Smooth muscle cell of the brain vasculature (primary cell): ENCODE data around the gene ARL2.
A peak's percentile ranks its signal among the peaks of the same experiment; 100 is the strongest.
"Not testable (repeated sequence)": the region's sequence is repeated elsewhere in the genome, so short reads cannot be mapped to it uniquely, and the experiment has no call there.

Experiments used
- DNase-seq: peaks from one replicate; pipeline ENCODE4 v3.0.0-alpha.2; 2012; ENCODE audit warnings: low read depth, low spot score

The ARL2 gene

DNA sequence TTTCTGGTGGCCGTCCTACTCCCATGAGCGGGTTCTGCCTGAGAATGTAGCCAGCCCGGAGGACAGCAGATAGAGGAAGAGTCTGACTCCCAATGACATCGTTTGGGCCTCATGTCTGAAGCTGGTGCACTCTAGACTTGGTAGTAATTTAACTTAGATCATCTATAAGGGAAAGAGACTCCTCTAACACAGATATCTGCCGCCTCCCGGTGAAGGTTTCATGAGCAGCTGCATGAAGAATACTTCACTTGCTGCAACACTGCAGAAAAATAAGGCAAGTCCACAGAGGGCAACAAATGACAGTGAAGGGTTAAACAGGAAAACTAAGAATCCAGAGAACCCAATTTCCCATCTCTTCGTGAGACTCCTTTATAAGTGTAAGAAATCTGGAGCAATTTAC, 5.9 kb upstream of the ARL2 start:
- no peak for DNase-seq

DNA sequence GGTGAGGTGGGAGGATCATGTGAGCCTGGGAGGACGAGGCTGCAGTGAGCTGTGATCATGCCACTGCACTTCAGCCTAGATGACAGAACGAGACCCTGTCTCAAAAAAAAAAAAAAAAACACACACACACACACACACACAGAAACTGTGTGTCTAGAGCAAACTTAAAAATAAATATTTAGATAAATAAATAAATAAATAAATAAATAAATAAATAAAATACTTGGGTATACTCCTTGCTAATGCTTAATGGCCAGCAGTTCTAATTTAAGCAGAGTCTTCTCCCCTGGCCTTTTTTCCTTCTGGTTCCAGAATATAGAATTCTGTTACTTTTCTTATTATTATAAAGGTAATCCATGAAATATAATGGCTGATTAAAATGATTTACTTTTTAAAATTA, 5.1 kb upstream of the ARL2 start:
- DNase-seq, result no peak

DNA sequence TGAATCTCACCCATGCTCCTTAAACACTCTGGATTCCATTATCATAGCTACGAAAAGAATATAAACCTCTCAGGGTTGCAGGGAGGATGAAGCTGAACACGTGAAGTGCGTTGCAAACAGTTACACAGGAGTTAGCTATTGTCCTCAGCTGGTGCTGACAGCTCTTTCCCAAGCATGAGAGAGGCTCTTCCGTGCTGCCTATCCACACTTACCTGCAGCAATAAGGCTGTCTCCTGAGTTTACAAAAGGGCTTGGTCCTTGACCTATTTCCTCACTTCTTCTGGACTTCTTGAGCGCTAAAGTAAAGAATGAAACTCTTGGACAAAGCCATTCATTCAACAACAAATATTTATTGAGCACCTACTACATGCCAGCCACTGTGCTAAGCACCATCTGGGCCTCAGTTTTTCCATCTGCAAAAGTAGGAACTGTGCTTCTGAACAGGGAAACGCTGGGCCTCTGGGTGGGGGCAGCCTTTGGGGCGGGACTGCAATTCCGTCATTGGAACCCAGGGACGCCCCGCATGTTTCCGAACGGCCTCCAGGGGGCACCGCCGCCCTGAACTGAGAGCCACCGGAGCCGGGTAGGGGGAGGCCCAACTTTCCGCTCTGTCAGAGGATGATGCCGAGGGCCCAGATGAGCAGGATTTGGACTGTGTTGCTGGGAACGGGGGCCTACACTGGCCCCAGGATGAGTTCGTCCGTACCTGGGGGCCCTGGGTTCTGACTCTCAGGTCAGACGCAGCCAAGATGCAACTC, 651 bp upstream of the ARL2 start:
- peak; percentile 72 for DNase-seq

DNA sequence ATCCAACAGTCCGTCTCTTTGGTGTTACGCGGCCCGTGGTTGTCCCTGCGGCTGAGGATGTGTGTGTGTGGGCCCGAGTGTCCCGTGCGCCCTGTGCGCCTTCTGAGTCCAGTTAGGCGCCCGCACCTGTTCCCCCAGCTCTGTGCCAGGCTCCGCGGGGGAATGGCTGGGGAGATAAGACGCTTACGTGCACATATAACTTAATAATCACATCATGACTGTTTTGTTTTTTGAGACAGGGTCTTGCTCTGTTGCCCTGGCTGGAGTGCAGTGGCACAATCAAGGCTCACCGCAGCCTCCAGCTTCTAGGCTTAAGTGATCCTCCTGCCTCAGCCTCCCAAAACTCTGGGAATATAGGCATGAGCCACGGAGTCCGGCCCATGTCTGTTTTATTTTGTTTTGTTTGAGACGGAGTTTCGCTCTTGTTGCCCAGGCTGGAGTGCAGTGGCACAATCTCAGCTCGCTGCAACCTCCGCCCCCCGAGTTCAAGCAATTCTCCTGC, 817 bp downstream of the ARL2 start:
- no peak for DNase-seq

DNA sequence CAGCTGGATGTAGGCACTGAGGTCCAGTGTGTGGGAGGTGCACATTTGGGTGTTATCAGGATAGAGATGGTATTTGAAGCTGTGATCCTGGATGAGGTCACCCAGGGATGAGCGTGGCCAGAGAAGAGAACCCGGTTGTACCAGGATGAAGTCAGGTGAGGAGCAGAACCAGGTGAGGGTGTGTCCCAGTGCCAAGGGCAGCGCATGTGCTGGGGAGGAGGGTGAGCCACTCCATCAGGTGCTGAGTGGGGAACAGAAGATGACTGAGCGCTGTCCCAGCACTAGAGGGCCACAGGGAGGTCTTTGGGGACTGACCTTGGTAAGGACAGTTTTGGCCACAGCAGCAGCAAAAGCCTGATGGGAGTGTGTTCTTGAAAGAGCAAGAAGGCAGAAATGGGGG, 2.7 kb downstream of the ARL2 start:
- no peak for DNase-seq

DNA sequence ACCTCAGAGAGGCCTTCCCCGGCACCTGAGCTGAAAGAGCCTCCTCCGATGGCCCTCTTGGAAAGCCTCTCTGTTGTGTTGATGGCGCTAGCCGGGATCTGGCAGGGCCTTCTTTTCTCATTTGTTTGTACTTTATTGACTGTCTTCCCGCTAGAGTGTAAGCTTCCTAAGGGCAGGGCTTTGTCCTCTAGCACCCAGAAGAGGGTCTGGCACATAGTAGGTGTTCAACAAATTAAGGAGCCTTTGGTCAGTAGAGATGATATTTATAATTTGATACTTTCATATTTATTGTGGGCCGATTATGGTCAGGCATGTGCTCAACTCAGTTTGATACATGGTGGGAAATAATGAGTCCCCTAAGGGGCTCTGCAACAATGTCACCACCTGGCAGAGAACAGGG, 4.0 kb downstream of the ARL2 start:
- DNase-seq, result no peak

DNA sequence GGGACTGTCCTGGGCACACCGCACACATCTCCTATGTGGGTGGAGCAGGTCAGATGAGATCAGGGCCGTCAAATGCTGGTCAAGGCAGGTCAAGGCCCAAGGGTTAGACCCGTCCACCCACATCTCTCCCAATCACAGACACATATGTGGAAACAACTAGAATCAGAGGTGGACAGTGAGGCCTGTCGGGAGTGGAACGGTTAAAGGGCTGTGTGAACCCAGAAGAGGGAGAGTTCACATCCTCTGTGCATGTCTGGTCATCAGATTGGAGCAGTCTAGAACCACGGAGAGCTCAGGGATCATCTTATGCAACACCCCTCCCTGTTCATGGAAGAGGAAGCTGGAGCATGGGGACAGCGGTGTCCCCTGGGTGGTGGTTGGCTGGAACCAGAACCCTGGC, 5.9 kb downstream of the ARL2 start:
- DNase-seq, result no peak

DNA sequence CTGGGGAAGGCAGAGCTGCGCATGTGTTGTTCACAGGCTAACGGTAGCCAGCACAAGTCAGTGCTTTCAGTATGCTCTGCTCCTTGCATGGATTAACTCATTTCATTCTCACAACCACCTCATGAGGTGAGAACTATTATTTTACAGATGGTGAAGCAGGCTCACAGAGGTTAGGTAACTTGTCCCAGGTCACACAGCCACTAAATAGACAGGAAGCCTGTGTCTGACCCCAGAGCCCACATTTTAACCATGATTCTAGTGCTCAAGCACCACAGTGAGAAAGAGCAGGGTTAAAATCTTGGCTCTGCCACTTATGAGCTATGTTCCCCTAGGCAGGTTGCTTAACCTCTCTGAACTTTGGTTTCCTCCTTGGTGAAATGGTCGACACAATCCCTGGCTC, 7.0 kb downstream of the ARL2 start:
- DNase-seq, result no peak

DNA sequence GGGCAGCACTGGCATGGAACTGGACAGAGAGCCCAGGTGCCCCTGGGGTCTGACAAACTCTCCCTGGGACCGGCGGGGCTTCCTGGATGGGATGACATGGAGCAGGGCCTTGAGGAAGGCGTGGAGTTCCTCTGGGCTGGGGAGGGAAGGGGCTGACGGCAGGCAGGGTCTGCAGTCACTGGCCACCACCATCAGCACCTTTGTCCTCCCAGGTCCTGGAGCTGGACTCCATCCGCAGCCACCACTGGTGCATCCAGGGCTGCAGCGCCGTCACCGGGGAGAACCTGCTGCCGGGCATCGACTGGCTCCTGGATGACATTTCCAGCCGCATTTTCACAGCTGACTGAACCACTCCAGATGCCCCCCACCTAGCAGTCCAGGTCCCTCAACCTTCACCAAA, 7.5 kb downstream of the ARL2 start:
- DNase-seq, result no peak

DNA sequence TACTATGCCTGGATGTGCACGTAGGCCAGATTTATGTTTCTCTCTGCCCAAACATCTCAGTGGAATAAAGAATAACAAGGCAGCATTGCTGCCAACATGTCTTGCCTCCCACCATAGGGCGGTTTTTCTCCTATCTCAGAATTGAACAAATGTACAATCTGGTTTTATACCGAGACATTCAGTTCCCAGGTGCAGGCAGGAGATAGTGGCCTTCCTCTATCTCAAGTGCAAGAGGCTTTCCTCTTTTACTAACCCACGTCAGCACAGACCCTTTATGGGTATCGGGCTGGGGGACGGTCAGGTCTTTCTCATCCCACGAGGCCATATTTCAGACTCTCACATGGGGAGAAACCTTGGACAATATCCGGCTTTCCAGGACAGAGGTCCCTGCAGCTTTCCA, 9.5 kb downstream of the ARL2 start:
- DNase-seq, result not testable (repeated sequence)

DNA sequence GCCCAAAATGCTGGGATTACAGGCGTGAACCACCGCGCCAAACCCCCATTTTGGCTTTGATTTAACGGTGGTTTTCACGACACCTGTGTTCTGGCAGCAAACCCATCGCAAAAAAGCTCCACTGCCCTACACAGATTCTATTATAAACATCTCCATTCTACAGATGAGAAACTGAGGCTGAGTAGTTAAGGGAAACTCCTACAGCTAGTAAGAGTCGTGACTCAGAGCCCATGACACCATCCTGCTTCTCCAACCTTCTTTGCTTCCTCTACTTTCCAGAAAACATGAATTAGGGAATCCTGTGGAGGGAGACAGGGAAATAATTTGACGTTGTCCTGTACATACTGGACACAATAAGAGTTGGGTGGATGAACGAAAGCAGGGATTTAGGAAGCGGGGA, 12.8 kb downstream of the ARL2 start:
- DNase-seq, result no peak

DNA sequence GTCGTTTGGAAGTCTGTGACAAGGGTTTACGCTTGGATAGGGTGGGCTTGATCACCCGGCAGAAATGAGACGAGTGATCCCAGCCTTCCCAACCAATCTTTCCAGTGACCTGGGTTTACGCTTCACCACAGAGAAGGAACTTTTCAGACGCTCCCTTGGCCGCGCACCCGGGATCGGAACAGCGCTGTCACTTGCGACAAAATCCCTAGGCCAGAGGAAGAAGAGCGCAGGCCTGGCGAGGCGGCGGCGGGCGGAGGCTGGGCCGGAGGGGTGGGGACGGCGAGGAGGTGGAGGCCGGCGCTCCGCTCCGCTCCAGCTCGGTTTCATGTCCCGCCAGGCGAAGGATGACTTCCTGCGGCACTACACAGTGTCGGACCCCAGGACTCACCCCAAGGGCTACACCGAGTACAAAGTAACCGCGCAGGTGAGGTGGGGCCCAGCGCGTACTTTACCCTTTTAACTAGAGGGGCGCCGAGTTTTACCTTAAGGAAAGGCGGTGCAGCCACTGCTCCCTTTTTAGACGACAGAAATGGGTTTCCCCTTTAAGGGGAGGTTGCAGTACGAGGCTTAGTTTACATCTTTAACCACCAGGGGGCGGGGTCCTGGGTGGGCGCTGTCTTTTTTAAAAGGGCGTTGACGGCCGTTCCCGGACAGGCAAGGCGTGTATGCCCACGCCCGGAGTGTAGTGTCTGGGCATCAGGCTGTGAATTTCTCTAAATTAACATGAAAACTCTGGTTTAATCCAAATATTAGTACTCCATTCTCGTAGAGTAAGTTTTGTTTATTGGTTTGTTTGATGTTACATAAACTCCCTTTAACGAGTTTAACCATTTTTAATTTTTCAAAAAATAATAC, 13.5 kb downstream of the ARL2 start, which contains the start of gene SNX15:
Gene SNX15, plus strand, starts transcription at position 227 of the 855 bp plus-strand sequence. Its CDS starts 99 bp downstream, at position 326.
- peak; percentile 95 for DNase-seq

DNA sequence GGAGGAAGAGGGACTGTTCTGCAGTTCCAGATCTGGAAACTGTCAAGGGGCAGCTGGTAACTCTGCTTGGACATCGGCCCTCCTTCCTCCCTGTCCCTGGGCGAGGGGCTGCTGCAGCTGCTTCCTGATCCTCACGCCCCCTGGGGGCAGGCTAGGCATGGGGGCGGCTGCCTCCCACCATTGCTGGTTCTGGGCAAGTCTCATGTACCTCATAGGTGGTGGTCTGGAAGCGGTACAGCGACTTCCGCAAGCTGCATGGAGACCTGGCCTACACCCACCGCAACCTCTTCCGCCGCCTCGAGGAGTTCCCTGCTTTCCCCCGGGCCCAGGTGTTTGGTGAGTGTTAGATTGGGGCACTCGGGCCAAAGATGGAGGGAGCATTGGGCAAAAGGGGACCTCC, 18.3 kb downstream of the ARL2 start:
- DNase-seq, result no peak

DNA sequence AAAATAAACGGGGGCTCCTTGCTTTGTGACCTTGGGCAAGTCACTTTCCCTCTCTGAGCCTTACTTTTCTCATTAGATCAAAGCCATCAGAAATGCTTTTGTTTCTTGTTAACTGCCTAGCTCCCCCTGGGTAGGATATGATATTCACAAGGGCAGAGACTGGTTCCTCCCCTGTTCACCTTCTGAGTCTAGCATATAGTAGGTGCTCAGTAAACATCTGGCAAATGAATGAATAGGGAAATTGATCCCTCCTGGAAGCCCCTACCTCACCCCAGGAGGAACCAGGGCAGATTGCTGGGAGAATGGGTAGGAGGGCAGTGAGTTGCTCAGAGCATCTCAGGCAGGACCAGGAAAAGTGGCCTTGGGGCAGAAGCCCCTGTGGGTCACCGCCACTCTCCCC, 20.5 kb downstream of the ARL2 start:
- no peak for DNase-seq

DNA sequence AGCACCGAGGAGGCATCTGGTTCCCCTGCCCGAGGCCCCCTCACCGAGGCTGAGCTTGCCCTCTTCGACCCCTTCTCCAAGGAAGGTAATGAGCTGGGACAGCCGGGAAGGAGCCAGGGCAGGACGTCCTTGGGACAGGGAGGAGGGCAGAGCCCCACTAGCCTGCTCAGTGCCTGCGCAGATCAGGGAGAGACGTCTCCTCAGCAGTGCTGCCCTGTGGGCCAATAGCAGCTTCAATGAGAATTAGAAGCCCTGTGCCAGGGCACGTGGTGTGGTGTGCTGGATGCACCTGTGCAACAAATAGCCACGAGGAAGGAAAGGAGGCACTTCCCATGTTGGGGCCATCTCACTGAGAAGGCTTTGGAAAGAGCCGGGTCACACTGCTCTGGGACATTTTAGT, 21.6 kb downstream of the ARL2 start:
- no peak for DNase-seq

DNA sequence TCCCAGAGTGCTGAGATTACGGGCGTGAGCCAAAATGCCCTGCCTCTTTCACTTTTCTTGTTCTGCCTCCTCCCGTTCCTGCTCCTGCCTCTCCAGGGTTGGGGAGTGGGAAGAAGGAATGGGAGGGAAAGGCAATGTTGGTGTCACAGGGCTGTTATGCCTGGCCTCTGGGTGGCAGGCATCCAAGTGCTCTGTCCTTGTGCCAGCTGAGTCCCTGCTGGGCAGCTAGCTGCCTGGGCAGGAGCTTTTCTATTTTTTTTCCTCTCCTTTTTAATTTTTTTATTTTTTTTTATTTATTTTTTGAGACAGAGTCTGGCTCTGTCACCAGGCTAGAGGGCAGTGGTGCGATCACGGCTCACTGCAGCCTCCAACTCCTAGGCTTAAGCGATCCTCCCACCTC, 23.0 kb downstream of the ARL2 start:
- DNase-seq, result no peak

DNA sequence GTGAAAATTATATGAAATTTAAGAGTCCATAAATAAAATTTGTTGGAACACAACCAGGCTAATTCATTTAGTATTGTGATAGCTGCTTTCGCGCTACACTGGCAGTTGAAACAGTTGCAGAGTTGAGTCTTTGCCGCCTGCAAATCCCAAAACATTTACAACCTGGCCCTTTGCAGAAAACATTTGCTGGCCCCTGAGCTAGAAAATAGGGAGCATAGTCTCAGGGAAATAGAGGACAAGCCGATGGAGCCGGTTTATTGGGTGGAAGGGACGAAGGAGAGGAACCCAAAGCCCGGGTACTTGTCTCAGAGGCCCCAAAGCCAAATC, 26.5 kb downstream of the ARL2 start:
- DNase-seq, result no peak

DNA sequence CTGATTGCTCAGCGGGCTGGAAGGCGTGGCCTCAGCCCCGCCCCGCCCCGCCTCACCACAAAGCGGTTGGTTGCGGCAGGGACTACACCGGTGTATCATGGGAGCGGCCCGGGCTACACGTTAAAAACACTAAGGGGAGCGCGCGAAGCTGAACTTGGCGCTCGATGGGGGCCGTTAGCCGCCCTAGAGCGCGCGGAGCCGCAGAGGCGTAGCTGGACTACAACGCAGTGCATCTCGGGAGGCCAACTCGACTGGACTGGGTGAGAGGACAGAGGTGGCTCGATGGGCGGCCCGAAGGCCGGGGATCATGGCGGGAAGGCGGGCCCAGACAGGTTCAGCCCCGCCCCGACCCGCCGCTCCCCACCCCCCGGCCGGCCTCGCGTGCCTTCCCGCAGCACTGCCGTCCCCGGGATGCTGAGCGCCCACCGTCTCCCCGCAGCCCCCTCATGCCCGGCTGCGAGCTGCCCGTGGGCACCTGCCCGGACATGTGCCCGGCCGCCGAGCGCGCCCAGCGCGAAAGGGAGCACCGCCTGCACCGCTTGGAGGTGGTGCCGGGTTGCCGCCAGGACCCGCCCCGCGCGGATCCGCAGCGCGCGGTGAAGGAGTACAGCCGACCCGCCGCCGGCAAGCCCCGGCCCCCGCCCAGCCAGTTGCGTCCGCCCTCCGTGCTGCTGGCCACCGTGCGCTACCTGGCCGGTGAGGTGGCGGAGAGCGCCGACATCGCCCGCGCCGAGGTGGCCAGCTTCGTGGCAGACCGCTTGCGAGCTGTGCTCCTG, 27.1 kb downstream of the ARL2 start, which contains the start of gene SAC3D1:
Gene SAC3D1, plus strand, starts transcription at position 364 of the 776 bp plus-strand sequence. Its CDS starts 83 bp downstream, at position 447.
- peak; percentile 84 for DNase-seq

DNA sequence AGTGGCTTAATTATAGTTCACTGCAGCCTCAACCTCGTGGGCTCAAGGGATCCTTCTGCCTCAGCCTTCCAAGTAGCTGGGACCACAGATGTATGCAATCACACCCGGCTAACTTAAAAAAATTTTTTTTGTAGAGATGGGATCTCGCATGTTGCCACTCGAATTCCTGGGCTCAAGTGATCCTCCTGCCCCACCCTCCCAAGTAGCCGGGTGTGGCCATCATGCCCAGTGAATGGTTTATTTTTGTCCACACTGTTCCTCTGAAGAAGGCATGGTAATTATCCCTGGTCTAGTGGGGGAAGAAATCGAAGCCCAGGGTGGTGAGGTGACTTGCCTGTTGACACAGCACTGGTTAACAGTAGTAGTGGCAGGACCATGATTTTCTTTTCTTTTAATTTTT, 28.9 kb downstream of the ARL2 start:
- DNase-seq, result no peak

DNA sequence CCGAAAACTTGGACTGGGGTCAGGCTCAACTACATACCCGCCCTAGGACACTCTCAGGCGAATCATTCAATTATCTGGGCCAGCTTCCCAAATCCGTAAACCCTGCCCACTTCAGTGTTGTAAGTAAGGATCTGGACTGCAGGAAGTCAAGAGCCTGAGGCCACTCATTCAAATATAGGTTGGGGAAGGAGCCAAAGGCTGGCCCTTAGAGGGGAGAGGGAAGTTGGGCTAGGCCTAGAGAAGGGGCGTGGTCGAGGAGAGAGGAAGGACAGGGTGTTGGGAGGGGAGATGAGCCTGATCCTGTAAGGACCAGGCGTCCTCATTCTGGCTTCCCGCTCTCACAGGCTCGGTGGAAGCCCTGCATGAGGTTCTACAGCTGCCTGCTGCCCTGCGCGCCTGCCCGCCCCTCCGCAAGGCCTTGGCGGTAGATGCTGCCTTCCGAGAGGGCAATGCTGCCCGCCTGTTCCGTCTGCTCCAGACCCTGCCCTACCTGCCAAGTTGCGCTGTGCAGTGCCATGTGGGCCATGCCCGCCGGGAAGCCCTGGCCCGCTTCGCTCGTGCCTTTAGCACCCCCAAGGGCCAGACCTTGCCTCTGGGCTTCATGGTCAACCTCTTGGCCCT, 30.0 kb downstream of the ARL2 start:
- DNase-seq, result no peak

DNA sequence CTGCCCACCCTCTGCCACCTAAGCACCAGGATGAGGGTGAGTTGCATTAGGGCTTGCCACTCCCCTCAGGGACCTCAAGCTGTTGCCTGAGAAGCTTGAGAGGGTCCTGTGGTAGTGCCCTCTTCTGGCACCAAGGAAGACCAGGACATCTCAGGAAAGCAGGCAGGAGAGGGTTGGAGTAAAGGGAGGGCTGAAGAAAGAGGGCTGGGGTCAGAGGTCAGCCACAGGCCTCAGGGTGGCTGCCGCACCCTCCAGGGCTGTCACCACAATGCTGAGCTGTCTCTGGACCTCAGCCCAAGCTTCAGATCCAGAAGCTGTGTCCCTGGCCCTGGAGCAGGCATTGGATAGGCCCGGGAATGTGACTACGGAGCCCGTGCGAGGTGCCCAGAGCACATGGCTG, 31.1 kb downstream of the ARL2 start:
- DNase-seq, result no peak

DNA sequence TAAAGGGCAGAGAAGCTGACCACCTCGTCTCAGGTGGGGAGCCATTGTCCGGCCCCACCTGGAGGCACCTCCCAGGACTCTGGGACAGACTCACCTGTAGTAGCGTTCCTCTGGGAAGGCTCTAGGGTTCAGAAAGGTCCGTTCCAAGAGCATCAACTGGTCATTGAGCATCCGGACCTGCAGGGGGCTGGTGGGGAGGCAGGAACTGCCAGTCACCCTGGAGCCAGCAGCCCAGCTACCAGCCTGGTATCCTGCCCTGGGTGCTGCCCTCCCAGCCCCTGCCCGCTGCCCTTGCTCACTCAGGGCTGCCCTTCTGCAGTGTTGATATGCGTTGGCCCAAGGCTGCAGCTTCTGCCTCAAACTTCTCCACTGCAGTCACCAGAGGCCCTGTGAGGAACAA, 31.8 kb downstream of the ARL2 start:
- DNase-seq, result no peak
